ENCODE measurements around the gene PARVG.
"Not testable (repeated sequence)": the region's sequence is repeated elsewhere in the genome, so short reads cannot be mapped to it uniquely, and the experiment has no call there.

Gene PARVG

DNA sequence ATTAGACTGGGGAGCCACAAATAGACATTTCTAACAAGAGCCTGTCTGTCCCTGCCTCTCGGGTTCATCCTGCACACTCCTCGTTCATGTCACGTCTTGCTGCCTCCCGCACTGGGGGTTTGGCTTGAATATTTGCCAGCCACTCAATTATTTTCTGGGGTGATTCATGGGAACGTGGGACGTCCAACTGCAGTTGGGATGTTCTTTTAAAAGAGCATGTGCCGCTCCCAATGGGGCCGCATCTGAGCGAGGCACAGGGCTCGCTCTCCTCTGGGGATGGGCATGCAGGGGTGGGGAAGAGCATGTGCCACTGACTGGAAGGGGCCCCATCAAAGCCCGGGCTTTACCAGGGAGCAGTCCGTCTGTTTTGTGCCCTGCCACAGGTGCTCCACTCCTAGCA, 43.4 kb downstream of the PARVG start:
- Histone ChIP-seq H3K4me3 (no peak overlapping the region), H3K27me3 (ENCODE audit: low read depth) (no peaks in the 10 kb centered on the region), H3K4me1 (no peaks in the 10 kb centered on the region), H3K9me3 (no peaks in the 10 kb centered on the region), H3K36me3 (replicated peaks) (no peaks in the 10 kb centered on the region)
- DNase-seq (ENCODE audit: low spot score in 2 of 2): no peak
- in situ Hi-C loops (cut with MboI; ENCODE audit: low sequenced_read_pairs): no loop called here

DNA sequence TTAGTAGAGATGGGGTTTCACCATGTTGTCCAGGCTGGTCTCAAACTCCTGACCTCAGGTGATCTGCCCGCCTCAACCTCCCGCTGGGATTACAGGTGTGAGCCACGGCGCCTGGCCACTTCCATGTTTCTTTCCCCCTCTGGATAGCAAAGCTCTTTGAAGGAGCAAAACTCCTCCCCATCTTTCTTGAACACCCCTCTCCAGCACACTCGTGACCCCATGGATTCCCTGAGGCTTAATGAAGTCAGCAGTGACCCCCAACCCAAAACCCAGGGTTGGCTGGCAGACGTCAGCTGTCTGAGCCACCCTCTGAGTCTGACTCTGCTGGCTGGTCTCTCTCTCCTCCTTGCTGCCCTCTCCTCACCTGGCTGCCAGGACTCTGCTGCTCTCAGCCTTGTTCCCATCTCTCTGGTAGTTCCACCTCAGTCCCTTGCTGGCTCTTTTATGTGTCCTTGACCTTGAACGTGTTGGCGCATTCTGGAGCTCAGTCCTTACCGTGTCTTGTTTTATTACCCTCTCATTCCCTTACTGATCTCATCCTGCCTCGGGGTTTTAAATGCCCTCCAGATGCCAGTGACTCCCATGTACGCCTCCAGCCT, 44.5 kb downstream of the PARVG start:
- no peaks in the 10 kb centered on the region for H3K4me1 ChIP-seq
- H3K9me3 ChIP-seq: no peaks in the 10 kb centered on the region
- no peak for DNase-seq (ENCODE audit: low spot score in 2 of 2)
- no peaks in the 10 kb centered on the region for H3K27me3 ChIP-seq (ENCODE audit: low read depth)
- H3K36me3 ChIP-seq (replicated peaks): no peaks in the 10 kb centered on the region
- no peak overlapping the region for H3K4me3 ChIP-seq
- in situ Hi-C loops (cut with MboI; ENCODE audit: low sequenced_read_pairs): no loop called here

DNA sequence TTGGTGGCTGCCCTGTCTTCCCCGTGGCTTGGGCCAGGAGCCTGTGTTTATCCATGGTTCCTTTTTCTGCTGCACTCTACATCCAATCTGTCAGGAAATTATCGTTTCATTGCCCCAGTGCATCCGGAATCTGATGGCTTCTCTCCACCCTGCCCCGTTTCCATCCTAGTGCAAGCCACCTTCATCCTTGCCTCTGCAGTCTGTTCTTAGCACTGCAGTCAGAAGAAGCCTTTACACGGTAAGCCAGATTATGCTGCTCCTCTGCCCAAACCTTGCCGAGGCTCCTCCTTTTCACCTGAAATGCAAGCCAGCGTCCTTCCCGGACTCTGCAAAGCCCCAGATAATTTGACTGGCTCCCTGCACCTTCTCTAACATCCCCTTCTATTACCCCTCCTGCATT, 45.1 kb downstream of the PARVG start:
- DNase-seq (ENCODE audit: low spot score in 2 of 2): no peak
- Histone ChIP-seq H3K4me3 (no peak overlapping the region), H3K27me3 (ENCODE audit: low read depth) (no peaks in the 10 kb centered on the region), H3K4me1 (no peaks in the 10 kb centered on the region), H3K9me3 (no peaks in the 10 kb centered on the region), H3K36me3 (replicated peaks) (no peaks in the 10 kb centered on the region)
- in situ Hi-C loops (cut with MboI; ENCODE audit: low sequenced_read_pairs): no loop called here

DNA sequence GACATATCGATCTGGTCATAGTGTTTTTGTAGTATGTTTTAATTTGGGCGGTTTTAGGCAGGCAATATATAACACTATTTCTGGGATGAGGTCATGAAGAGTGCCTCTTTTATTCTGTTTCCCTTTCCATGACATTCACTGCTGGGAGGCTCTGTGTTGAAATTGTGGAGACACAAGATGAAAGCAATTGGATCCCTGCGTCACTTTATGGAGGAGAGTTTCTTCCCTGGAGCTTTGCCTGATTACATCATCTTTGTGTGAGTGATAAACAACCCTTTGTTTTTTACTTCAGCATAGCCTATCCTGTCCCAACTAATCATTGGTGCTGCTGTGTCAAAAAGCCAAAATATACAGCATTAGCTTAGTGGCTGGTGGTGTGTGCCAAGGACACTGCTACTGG, 48.6 kb downstream of the PARVG start:
- DNase-seq (ENCODE audit: low spot score in 2 of 2): no peak
- in situ Hi-C loops (cut with MboI; ENCODE audit: low sequenced_read_pairs): no loop called here
- H3K9me3 ChIP-seq: no peaks in the 10 kb centered on the region
- no peaks in the 10 kb centered on the region; the same call in 1 of the 2 replicates for H3K27me3 ChIP-seq (ENCODE audit: low read depth)
- no peak overlapping the region for H3K4me3 ChIP-seq
- no peaks in the 10 kb centered on the region for H3K36me3 ChIP-seq (replicated peaks)
- no peaks in the 10 kb centered on the region for H3K4me1 ChIP-seq

DNA sequence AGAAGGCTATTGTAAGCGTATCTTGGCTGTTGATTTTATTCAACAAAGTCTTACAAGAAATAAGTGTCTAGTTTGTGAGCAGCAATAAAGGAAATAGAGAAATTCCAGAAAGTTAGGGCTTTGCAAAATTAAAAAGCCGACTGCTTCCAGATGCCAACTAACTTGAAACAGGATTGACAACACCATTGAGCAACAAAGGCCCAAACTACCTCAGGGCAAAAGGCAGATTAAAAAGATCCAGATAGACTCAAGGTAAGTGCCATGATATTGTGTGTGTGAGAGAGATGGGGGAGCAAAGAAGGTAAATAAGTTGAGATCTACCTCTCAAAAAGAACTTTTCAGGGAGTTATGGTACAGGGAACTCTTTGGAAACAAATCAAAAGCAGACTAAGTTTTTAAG, 49.1 kb downstream of the PARVG start:
- DNase-seq (ENCODE audit: low spot score in 2 of 2): no peak
- Histone ChIP-seq H3K27me3 (ENCODE audit: low read depth) (no peaks in the 10 kb centered on the region; the same call in 1 of the 2 replicates), H3K4me1 (no peaks in the 10 kb centered on the region), H3K9me3 (no peaks in the 10 kb centered on the region), H3K4me3 (no peak overlapping the region), H3K36me3 (replicated peaks) (no peaks in the 10 kb centered on the region)
- in situ Hi-C loops (cut with MboI; ENCODE audit: low sequenced_read_pairs): no loop called here

DNA sequence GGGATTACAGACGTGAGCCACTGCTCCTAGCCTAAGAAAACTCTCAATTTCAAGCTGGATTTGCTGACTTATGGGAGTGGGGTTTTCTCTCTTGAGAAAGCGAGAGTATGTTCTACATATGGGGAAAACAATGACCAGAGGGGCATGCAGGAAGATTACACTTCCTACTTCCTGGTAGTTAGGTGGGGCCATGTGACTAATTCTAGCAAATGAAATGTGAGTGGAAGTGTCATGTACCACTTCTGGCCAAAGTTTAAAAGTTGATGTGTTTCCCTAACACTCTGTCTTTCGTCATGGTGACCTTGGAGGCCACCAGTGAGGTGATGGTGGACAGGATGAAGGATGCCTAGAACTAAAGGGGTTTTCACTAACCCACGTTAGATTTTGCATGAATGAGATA, 50.5 kb downstream of the PARVG start:
- Histone ChIP-seq H3K9me3 (no peaks in the 10 kb centered on the region), H3K4me1 (no peaks in the 10 kb centered on the region), H3K27me3 (ENCODE audit: low read depth) (no peaks in the 10 kb centered on the region; the same call in 1 of the 2 replicates), H3K4me3 (no peak overlapping the region), H3K36me3 (replicated peaks) (no peaks in the 10 kb centered on the region)
- DNase-seq (ENCODE audit: low spot score in 2 of 2): no peak
- in situ Hi-C loops (cut with MboI; ENCODE audit: low sequenced_read_pairs): no loop called here

DNA sequence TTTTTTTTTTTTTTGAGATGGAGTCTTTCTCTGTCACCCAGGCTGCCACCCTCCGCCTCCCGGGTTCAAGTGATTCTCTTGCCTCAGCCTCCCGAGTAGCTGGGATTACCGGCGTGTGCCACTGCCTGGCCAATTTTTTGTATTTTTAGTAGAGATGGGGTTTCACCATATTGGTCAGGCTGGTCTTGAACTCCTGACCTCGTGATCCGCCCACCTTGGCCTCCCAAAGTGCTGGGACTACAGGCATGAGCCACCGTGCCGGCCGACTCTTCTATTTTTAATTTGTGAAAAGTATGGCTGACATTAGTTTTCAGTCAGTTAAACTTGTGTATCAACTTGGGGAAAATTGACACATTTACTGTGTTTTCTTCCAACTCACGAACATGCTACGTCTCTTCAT, 53.6 kb downstream of the PARVG start:
- H3K27me3 ChIP-seq (ENCODE audit: low read depth); H3K36me3 ChIP-seq (replicated peaks); DNase-seq (ENCODE audit: low spot score in 2 of 2); H3K4me1 ChIP-seq; H3K4me3 ChIP-seq; H3K9me3 ChIP-seq; in situ Hi-C loops (cut with MboI; ENCODE audit: low sequenced_read_pairs): not testable (repeated sequence)

DNA sequence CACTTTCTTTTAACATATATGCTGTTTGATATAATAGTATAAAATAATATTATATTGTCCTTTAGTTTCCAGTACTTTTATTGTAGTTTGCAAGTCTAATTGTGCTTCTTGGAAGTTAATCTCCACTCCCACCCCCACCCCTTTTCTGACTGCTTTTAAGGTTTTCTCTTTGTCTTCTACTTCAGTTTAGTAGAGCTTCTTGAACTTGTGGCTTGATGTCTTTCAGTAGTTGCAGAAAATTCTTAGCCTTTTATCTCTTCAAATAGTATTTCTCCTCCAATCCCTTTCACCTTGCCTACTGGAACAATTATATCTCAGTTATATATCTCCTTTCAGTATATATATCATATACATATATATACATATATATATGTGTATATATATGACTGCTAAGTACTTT, 56.6 kb downstream of the PARVG start:
- H3K4me3 ChIP-seq: no peak overlapping the region
- H3K4me1 ChIP-seq: no peaks in the 10 kb centered on the region
- H3K27me3 ChIP-seq (ENCODE audit: low read depth): no peaks in the 10 kb centered on the region; the same call in 1 of the 2 replicates
- in situ Hi-C loops (cut with MboI; ENCODE audit: low sequenced_read_pairs): no loop called here
- no peaks in the 10 kb centered on the region for H3K9me3 ChIP-seq
- DNase-seq (ENCODE audit: low spot score in 2 of 2): no peak
- H3K36me3 ChIP-seq (replicated peaks): no peaks in the 10 kb centered on the region

DNA sequence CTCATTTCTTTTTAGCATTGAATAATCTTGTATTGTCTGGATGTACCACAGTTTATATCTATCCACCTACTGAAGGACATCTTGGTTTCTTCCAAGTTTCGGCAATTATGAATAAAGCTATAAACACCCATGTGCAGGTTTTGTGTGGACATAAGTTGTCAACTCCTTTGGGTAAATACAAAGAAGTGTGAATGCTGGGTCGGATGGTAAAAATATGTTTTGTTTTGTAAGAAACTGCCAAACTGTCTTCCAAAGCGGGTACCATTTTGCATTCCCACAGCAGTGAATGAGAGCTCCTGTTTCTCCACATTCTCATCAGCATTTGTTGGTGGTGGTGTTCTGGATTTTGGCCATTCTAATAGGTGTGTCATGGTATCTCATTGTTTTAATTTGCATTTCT, 60.4 kb downstream of the PARVG start:
- H3K27me3 ChIP-seq (ENCODE audit: low read depth); H3K4me1 ChIP-seq; H3K36me3 ChIP-seq (replicated peaks); in situ Hi-C loops (cut with MboI; ENCODE audit: low sequenced_read_pairs); H3K9me3 ChIP-seq; DNase-seq (ENCODE audit: low spot score in 2 of 2); H3K4me3 ChIP-seq: not testable (repeated sequence)

DNA sequence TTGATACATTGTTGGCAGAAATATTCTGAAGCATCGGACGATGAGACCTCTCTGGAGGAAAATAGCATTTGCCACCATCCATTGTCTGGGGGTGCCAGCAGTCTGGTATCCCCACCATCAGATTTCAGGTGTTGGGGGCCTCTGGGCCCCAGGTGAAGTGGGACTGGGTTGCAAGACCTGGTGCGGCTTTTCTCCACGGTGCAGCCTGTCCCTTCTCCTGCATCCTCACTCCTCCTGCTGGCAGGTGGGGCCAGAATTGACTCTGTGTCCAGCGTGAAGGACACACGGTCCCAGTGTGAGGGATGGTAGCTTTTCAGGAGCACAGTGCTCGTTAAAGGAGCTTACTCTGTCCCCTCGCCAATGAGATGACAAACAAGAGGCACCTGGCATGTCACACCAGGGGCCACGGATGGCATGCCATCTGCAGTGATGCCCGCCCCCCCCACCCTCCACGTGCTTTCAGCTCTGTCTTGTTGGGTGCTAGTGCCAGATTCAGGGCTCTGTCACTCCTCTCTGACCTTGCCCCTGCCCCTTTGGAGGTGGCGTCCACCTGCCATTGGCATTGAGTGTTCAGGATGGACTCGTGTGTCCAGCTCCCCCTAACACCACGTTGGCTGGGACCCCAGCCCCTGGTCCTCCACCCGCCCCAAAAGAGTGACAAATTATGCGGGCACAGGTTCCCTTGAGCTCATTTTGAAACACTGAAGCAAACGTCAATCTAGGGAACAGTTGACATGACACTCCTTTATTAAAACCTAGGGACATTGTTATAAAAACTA, 62.4 kb downstream of the PARVG start:
- in situ Hi-C loops (cut with MboI; ENCODE audit: low sequenced_read_pairs): no loop called here
- no peaks in the 10 kb centered on the region for H3K36me3 ChIP-seq (replicated peaks)
- H3K4me1 ChIP-seq: no peaks in the 10 kb centered on the region
- DNase-seq (ENCODE audit: low spot score in 2 of 2): no peak
- H3K4me3 ChIP-seq: no peak overlapping the region
- H3K9me3 ChIP-seq: no peaks in the 10 kb centered on the region
- no peaks in the 10 kb centered on the region for H3K27me3 ChIP-seq (ENCODE audit: low read depth)

DNA sequence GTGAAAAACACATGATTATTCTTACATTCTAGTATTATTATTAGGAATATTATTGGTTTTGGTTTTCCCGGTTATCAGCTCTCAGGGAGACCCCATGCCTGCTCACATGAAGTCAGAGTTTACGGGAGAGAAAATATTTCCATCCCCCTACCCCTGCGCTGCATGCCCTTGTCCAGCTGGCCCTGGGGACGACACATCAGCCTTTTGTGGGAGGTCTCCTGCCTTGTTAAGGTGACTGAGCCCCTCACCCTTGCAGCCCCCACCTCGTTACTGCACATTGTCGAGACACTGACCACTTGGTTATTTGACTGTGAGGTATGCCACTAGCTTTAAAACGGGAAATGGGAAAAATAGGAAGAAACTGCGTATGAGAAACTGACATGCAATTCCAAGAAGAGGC, 63.0 kb downstream of the PARVG start:
- H3K27me3 ChIP-seq (ENCODE audit: low read depth): no peaks in the 10 kb centered on the region
- no peaks in the 10 kb centered on the region for H3K4me1 ChIP-seq
- H3K36me3 ChIP-seq (replicated peaks): no peaks in the 10 kb centered on the region
- H3K9me3 ChIP-seq: no peaks in the 10 kb centered on the region
- no peak for DNase-seq (ENCODE audit: low spot score in 2 of 2)
- in situ Hi-C loops (cut with MboI; ENCODE audit: low sequenced_read_pairs): no loop called here
- H3K4me3 ChIP-seq: no peak overlapping the region

DNA sequence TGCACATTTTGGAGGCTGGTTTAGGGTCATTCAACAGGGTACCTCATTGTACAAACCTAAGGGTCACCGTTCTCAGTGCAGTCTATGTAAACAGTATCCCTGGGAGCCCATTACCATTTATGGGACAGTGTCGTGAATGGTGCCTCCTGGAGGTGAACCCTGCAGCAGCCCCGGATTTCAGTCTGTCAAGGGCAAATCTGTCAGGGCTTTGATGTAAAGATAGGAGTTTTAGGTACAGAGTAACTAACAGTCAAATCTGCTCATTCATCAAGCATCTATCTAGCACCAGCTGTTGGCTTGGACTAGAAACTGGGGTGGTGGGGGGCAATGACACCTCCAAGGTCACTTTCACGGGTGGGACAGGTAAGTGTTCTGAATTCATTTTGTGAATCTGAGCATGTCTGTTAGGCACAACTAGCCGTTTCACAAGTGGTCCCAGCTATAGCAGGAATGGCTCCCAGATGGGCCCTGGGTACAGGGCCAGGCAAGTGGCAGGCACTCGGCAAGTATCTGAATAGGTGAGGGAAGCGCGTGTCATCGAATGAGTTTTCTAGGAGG, 63.6 kb downstream of the PARVG start:
- no peaks in the 10 kb centered on the region for H3K27me3 ChIP-seq (ENCODE audit: low read depth)
- in situ Hi-C loops (cut with MboI; ENCODE audit: low sequenced_read_pairs): no loop called here
- DNase-seq (ENCODE audit: low spot score in 2 of 2): no peak
- H3K4me1 ChIP-seq: no peaks in the 10 kb centered on the region
- no peaks in the 10 kb centered on the region for H3K9me3 ChIP-seq
- no peaks in the 10 kb centered on the region for H3K36me3 ChIP-seq (replicated peaks)
- H3K4me3 ChIP-seq: no peak overlapping the region

DNA sequence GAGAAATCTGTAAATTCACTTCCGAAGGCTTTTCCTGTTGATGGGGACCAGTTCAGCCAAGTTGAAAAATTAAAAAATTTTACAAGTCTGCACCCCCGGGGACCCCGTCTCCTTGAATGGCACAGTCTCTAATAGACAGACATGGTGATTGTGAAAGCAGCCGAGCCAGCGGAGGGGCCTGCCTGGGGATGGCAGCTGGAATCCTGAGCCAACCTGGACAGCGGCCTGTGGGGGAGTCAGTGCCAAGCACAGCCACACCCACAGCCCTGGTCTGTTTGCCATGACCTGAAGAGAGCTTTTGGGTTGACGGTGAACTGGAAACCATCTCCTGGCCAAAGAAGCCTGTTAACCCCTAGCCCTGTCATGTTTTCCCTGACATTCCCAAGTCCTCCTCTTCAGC, 64.7 kb downstream of the PARVG start:
- peaks cover under 1% of the 10 kb centered on the region; the same call in 1 of the 2 replicates for H3K9me3 ChIP-seq
- no peaks in the 10 kb centered on the region for H3K36me3 ChIP-seq (replicated peaks)
- no peak overlapping the region for H3K4me3 ChIP-seq
- in situ Hi-C loops (cut with MboI; ENCODE audit: low sequenced_read_pairs): no loop called here
- H3K4me1 ChIP-seq: no peaks in the 10 kb centered on the region
- no peaks in the 10 kb centered on the region for H3K27me3 ChIP-seq (ENCODE audit: low read depth)
- DNase-seq (ENCODE audit: low spot score in 2 of 2): no peak

DNA sequence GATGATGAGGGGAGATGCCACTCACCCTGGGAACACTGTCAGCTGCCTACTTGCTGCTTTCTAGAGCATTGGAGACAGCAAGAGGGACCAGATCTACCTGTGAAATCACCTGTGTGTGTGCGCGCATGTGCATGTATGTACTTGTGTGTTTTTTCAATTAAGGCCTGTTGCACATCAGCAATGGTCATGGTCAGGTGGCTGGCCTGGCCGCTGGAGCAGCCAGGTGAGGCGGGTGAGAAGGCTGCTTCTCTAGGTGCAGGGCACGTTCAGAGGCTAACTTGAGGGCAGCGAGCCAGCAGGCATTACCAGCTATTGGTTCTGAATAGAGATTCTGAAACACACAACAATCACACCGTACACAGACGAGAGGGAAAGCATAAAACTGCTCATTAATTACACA, 65.1 kb downstream of the PARVG start:
- Histone ChIP-seq H3K9me3 (peaks cover 5% of the 10 kb centered on the region), H3K4me3 (no peak overlapping the region), H3K27me3 (ENCODE audit: low read depth) (no peaks in the 10 kb centered on the region), H3K36me3 (replicated peaks) (no peaks in the 10 kb centered on the region), H3K4me1 (no peaks in the 10 kb centered on the region)
- DNase-seq (ENCODE audit: low spot score in 2 of 2): no peak
- in situ Hi-C loops (cut with MboI; ENCODE audit: low sequenced_read_pairs): no loop called here
